Neuron (in vitro differentiated cells): ENCODE data around the gene SYT9.

Experiments
- H2AFZ ChIP-seq: one replicate; pipeline ENCODE4 v1.6.1; 2013; ENCODE audit warnings: low read depth, mild to moderate bottlenecking, inconsistent platforms, low read length, moderate library complexity
- H3K27me3 ChIP-seq: one replicate; pipeline ENCODE4 v1.6.1; 2013; ENCODE audit warnings: low read length; ENCODE audit not compliant: insufficient read depth
- H3K36me3 ChIP-seq: one replicate; pipeline ENCODE4 v1.6.1; 2013; ENCODE audit warnings: low read length; ENCODE audit not compliant: insufficient read depth
- H3K4me1 ChIP-seq: one replicate; pipeline ENCODE4 v1.6.1; 2013; ENCODE audit warnings: low read length; ENCODE audit not compliant: insufficient read depth
- H3K4me3 ChIP-seq: 2 replicates; pipeline ENCODE4 v1.5.1; 2013; ENCODE audit warnings: mild to moderate bottlenecking, low read length, moderate library complexity
- H3K9me3 ChIP-seq: one replicate; pipeline ENCODE4 v1.6.1; 2013; ENCODE audit warnings: low read length

The SYT9 gene

GRCh38 chr11:7376386-7376785 is 124.7 kb downstream of the SYT9 start:
- Histone ChIP-seq H2AFZ (no peak overlapping the region), H3K4me1 (no peaks in the 10 kb centered on the region), H3K9me3 (no peaks in the 10 kb centered on the region), H3K36me3 (no peaks in the 10 kb centered on the region), H3K27me3 (no peaks in the 10 kb centered on the region), H3K4me3 (no peak overlapping the region)

GRCh38 chr11:7381937-7382336 is 130.2 kb downstream of the SYT9 start:
- no peaks in the 10 kb centered on the region for H3K9me3 ChIP-seq
- no peaks in the 10 kb centered on the region for H3K4me1 ChIP-seq
- H3K4me3 ChIP-seq, result no peak overlapping the region
- H3K27me3 ChIP-seq, result no peaks in the 10 kb centered on the region
- no peak overlapping the region for H2AFZ ChIP-seq
- no peaks in the 10 kb centered on the region for H3K36me3 ChIP-seq

DNA sequence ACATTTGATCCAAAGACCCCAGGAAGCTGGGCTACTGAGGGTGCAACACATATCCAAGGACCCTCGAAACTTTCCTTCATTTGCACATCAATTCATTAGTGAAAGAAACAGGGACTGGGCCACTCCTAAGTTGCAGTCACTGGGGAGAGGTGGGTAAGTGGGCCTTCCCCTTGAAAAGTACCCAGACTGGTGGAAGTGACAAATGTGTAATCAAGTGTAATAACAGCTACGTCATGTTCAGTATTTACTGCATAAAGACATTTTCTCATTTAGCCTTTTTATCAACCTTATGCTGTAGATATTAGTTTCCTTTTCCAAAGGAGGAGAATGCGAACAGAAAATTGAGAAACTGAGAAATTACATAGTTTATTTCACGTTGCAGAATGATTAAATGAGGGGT is 131.7 kb downstream of the SYT9 start:
- H3K27me3 ChIP-seq, result no peaks in the 10 kb centered on the region
- H3K36me3 ChIP-seq, result no peaks in the 10 kb centered on the region
- H3K4me1 ChIP-seq, result no peaks in the 10 kb centered on the region
- no peak overlapping the region for H2AFZ ChIP-seq
- H3K9me3 ChIP-seq, result no peaks in the 10 kb centered on the region
- no peak overlapping the region for H3K4me3 ChIP-seq

GRCh38 chr11:7384691-7385090 is 133.0 kb downstream of the SYT9 start:
- H3K4me1 ChIP-seq, result no peaks in the 10 kb centered on the region
- no peak overlapping the region for H3K4me3 ChIP-seq
- H3K36me3 ChIP-seq, result no peaks in the 10 kb centered on the region
- no peaks in the 10 kb centered on the region for H3K9me3 ChIP-seq
- no peak overlapping the region for H2AFZ ChIP-seq
- H3K27me3 ChIP-seq, result no peaks in the 10 kb centered on the region

- H3K27me3 ChIP-seq, result no peaks in the 10 kb centered on the region
- no peaks in the 10 kb centered on the region for H3K9me3 ChIP-seq
- H3K4me1 ChIP-seq, result no peaks in the 10 kb centered on the region
- H3K36me3 ChIP-seq, result no peaks in the 10 kb centered on the region
- H3K4me3 ChIP-seq, result no peak overlapping the region
- H2AFZ ChIP-seq, result no peak overlapping the region
Measured at GRCh38 chr11:7385532-7385931, 133.8 kb downstream of the SYT9 start.

DNA sequence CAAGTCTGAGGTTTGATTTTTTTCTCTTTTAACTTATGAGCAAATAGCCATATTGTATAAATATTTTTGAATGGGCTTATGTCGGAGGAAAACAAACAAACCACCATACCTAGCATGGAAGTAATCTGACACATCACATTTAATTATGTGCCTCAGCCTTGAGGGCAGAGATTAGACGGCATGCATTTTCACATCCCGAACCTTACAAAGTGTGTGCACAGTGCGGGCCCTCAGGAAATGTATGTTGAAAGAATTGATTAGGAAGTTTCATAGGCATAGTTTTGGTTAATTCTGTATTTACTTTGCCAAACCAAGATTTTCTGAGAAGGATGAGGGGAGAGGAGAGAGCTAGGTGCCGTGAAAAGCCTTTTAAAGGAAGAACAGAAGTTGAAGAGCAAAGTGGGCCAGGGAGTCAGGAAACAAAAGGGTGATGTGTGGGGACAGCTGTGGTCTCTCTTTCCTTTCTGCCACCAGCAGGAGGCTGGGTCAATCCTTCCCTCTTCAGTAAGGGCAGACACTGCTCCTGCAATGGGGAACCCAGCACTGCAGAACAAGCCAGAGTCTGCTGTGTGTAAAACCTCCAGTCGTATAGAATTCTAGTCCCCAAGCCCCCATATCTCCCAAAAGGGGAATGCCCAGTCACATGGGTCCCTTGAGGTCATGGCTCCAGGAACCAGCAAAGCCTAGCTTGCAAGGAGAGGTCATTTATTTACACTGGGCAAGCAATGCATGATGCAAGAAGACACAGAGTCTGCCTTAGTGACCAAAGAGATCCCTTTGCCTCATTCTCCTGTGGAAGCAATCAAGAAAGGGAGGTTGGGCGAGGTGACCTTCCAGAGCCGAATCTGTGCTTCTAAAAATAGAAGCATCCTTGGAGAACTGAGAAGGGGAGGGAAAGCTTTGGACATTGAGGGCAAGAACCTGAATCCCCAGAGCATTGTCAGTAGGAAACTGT is 162.5 kb downstream of the SYT9 start:
- Histone ChIP-seq H3K4me1 (no peaks in the 10 kb centered on the region), H3K36me3 (no peaks in the 10 kb centered on the region), H3K4me3 (no peak overlapping the region), H3K27me3 (no peaks in the 10 kb centered on the region), H3K9me3 (no peaks in the 10 kb centered on the region), H2AFZ (no peak overlapping the region)

GRCh38 chr11:7414973-7415817 is 163.5 kb downstream of the SYT9 start:
- Histone ChIP-seq H3K9me3 (no peaks in the 10 kb centered on the region), H3K27me3 (no peaks in the 10 kb centered on the region), H2AFZ (no peak overlapping the region), H3K4me3 (no peak overlapping the region), H3K4me1 (no peaks in the 10 kb centered on the region), H3K36me3 (no peaks in the 10 kb centered on the region)

- H3K27me3 ChIP-seq, result no peaks in the 10 kb centered on the region
- no peaks in the 10 kb centered on the region for H3K4me1 ChIP-seq
- no peaks in the 10 kb centered on the region for H3K9me3 ChIP-seq
- no peak overlapping the region for H3K4me3 ChIP-seq
- no peak overlapping the region for H2AFZ ChIP-seq
- H3K36me3 ChIP-seq, result no peaks in the 10 kb centered on the region
Measured at GRCh38 chr11:7416080-7416479, 164.4 kb downstream of the SYT9 start.

DNA sequence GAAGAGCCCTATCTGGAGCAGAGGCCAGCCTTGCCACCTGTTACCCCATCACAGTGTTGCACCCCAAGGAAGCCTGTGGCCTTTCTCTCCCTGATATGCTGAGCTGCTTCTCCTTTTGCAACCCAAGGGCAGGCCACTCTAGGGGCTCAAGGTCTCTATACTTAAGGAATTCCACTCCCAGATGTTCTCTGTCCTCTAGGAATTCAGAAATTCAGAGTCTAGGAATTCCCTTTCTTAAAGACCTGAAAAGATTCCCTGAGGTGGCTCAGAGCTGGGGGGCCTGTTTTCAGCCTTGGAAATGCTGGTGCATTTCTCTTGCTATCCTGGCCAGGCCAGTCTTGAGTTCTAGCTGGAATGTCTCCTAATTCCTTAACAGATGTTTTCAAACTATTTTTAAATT is 165.6 kb downstream of the SYT9 start:
- Histone ChIP-seq H3K36me3 (no peaks in the 10 kb centered on the region), H3K9me3 (no peaks in the 10 kb centered on the region), H3K4me3 (no peak overlapping the region), H2AFZ (no peak overlapping the region), H3K27me3 (no peaks in the 10 kb centered on the region), H3K4me1 (no peaks in the 10 kb centered on the region)

DNA sequence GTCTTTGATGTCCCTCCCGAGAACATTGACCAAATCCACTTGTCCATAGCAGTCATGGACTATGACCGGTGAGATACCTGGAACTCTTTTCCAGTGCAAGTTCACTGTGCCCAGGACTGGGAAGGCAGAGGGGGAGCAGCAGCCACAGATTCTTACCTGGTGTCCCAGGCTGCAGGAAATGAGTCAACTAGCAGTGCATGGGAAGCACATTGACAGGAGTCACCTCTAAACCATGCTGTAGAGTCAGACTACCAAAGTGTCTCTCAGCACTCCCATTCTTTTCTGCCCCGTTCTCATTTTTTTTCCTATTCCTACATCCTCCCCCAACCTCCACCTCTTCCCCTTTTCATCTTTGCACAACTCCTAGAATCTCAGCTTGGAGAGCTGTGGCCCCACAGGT is 166.4 kb downstream of the SYT9 start:
- Histone ChIP-seq H3K9me3 (no peaks in the 10 kb centered on the region), H3K36me3 (no peaks in the 10 kb centered on the region), H3K27me3 (no peaks in the 10 kb centered on the region), H3K4me1 (no peaks in the 10 kb centered on the region), H2AFZ (no peak overlapping the region), H3K4me3 (no peak overlapping the region)

DNA sequence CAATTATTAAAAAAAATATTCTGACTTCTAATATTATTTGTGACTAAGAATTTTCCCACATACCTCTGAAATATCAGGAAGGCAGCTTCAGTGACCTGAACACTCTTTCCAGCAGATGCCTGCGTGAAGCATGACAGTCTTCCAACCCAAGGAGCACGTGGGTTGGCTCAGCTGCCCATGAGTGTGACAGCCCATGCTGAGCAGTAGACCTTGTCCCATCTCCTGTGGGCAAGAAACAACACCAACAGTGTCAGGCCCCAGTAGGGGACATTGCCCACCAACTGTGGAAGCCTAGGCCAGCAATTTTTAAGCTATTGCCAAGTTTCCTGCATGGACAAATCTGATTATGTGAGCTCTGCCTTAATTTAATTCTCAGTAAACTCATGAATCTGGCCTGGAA is 167.2 kb downstream of the SYT9 start:
- Histone ChIP-seq H3K4me3 (no peak overlapping the region), H3K9me3 (no peaks in the 10 kb centered on the region), H2AFZ (no peak overlapping the region), H3K27me3 (no peaks in the 10 kb centered on the region), H3K36me3 (no peaks in the 10 kb centered on the region), H3K4me1 (no peaks in the 10 kb centered on the region)

GRCh38 chr11:7421136-7421535 is 169.4 kb downstream of the SYT9 start:
- Histone ChIP-seq H3K27me3 (no peaks in the 10 kb centered on the region), H3K4me1 (no peaks in the 10 kb centered on the region), H3K9me3 (no peaks in the 10 kb centered on the region), H3K4me3 (no peak overlapping the region), H2AFZ (no peak overlapping the region), H3K36me3 (no peaks in the 10 kb centered on the region)

- Histone ChIP-seq H2AFZ (no peak overlapping the region), H3K36me3 (no peaks in the 10 kb centered on the region), H3K27me3 (no peaks in the 10 kb centered on the region), H3K4me3 (no peak overlapping the region), H3K4me1 (no peaks in the 10 kb centered on the region), H3K9me3 (no peaks in the 10 kb centered on the region)
Measured at GRCh38 chr11:7422544-7423331, 171.0 kb downstream of the SYT9 start.
